Suppressor macrophage treated with lipopolysaccharide for 4 hours (primary cell): ENCODE data around the gene TMEM117.
"Not testable (repeated sequence)": the region's sequence is repeated elsewhere in the genome, so short reads cannot be mapped to it uniquely, and the experiment has no call there.

Experiments
- DNase-seq: peaks from one replicate; pipeline ENCODE4 v3.0.0-alpha.2; 2020

Gene TMEM117

DNA sequence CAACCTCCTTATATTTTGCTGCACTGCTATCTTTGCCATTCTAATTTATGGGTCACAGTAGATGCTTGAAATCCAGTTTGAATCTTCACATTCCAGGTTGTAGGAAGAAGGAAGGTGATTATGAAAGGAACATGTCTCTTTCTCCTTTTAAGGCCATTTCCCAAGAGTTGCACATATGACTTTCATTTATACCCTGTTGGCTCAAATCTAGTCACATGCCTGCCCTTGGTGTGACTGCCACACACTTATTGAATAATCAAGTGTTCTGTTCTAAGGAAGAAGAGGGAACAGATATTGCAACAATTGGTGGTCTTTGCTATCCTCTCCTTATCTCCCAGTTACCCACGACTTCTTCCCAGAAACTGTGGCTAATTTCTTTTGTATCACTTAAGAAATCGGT is 404.3 kb downstream of the TMEM117 start:
- no peak for DNase-seq

DNA sequence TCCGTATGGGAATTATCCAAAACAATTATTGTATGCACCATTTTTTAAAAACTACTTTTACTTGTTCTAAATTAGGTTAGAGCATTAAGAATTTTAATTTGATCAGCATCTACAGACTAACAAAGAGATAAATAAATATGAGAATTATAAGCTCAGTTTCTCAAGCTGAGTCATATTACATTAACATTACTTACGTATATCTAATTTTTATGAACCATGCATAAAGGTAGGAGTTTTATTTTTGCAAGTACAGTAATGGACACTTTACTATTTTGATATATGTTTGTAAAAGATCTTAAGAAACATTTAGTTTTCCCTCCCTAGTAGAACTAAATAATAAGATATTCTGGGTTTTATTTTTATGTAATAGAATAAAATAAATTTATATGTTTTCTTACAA is 410.1 kb downstream of the TMEM117 start:
- no peak for DNase-seq

DNA sequence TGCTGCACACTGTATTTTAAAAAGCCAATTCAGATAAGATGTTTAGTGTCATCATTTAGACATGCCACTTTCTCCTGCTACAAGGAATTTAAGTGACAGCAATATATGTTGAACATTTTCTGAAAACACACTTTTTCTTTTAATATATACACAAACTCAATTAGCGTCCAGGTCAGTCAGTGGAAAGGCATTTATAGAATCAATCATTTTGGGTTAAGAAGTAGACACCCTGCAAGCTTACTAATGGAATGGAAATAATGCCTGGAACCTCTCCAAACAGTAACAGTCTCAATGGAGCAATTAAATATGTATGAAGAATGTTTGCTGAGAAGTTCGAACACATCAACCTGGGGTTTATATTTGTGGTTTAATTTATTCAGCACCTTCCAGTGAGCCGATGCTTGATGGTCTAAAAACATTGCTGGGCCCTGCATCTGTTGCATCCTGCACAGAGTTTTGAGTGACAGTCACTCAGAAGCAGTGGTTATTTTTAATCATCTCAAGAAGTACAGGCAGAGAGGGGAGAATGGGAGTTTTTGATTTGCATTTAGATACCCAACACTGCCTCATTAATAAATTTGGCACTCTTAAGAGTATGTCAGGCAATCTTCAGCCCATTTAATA is 410.7 kb downstream of the TMEM117 start:
- no peak for DNase-seq

GRCh38 chr12:44247588-44247987 is 411.7 kb downstream of the TMEM117 start:
- no peak for DNase-seq

GRCh38 chr12:44248436-44248835 is 412.6 kb downstream of the TMEM117 start:
- DNase-seq, result no peak

GRCh38 chr12:44250440-44250839 is 414.6 kb downstream of the TMEM117 start:
- not testable (repeated sequence) for DNase-seq

DNA sequence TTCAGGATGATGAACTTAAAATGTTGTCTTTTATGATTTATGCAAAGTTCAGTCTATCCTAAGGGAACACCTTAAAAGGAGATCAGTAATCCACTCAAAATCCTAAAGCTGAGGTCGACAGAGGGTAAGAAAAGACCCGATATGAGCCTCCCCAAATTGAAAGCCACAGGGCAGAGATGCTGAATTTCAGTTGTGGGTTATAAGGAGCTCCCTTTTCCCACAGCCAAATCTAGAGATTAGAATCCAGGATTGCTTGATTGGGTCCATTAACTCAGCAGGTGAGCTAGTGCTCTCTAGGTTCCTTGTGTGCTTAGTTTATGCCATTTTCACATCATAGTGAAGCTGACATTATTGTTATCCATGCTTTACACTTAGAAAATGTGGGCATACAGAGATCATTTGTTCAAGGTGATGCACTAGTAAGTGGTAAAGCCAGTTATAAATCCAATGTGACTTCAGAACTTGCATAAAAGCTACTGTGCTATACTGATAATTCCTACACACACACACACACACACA is 417.5 kb downstream of the TMEM117 start:
- no peak for DNase-seq

GRCh38 chr12:44258246-44258645 is 422.4 kb downstream of the TMEM117 start:
- DNase-seq, result no peak

- no peak for DNase-seq
These were observed 424.0 kb downstream of the TMEM117 start for GRCh38 chr12:44259890-44260289.

- no peak for DNase-seq
These were observed 424.7 kb downstream of the TMEM117 start for GRCh38 chr12:44260581-44260980.

DNA sequence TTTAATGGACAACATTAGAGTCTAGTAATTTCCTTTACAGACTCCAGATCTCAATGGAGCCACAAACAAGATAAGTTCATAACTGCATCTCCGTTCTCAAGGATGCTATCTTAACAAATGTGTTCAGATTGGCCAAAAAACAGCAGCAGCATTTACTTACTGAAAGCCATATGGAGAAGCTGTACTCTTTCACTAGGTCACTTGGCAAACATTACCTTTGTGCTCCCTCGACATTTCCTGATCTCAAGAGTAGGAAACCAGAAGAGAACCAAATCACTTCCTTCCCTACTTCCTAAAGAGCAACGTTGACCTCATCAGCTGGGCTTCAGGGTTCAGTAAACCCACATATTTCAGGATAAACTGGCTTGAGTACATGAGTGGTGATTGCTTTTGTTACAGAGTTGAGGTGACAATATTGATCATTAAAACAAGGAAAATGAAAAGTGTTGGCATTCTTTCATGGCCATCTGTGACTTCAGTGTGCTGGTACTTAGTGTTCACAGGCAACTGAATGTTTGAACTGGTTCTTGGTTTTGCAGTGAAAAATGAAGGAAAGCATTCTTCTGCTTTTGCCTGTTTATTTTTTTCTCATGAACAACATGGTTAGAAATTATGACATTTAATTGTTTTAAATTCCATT is 449.6 kb downstream of the TMEM117 start:
- DNase-seq, result no peak

DNA sequence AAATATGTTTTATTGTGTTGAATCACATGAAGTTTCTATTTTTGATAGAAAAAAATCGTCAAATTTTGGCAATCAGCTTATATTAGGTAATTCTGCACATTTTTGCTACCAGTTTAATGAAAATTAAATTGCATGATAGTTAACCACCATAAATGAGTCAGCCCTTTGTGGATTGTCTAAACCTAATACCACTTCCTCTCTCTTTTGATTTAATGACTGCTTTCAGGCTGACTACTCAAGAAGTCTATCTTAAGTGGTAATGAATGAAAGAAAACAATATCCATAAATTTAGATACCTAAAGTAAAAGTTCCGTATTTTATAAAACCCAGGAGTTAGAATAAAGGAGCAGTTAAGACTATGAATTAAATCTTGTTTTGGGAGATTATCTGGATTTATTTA is 450.5 kb downstream of the TMEM117 start:
- DNase-seq, result no peak

DNA sequence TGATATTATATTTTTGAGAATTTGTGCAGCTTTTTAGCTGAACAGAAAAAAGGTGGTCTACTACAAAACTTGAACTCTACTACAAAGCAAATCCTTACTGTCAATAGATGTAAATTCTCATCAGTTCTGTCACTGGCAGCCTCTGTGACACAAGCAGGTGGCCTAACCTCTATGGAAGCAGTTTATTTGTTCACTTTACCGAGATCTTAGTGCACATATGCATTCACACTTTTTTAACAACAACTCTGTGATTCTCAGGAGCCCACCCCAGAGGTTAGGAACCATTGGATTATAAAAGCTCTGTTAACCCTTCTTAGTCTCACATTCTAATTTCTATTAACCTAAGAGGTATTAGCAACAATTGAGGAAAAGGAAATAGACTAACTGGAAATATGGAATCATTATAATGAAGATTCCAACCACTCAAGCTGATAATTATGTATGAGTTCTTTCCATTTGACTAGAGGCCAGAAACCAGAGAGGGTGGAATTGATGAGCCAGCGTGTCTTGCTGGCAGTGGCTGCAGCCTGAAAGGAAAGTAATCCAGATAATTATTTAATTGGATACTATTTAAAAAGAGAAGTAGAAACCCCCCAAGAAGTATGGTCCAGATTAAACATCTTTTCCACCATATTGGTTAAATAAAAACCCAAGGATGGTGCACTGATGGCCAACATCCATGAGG is 451.1 kb downstream of the TMEM117 start:
- DNase-seq, result no peak

GRCh38 chr12:44287545-44287944 is 451.7 kb downstream of the TMEM117 start:
- DNase-seq, result no peak

- no peak for DNase-seq
These were observed 458.8 kb downstream of the TMEM117 start for GRCh38 chr12:44294649-44295048.

DNA sequence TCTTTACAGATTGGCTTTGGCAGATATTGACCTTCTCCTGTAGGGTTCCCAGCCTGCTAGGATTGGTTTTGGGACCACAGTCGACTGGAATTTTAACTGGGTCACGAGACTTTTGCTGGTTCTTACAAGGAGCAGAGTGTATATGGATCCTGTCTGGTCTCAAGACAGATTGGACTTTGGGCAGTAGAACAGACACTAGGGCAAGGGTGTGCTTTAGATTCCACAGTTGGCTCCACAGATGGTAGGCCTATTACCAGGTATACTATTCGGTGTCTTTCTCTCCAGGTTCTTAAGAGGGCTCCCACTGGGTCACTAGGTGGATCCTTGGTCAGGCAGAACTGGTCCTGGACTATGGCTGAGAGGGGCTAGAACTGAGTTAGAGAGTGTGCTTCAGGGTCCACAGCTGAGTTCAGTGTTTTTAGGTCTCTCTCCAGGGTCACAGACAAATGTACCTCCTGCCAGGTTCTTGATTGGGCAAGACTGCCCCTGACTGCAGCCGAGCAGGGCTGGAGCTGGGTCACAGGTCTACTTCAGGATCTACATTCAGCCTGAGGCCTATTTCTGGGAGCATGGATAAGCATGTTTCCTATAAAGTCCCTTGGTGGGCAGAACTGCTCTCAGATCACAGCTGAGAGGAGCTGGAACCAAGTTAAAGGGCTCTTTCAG is 460.2 kb downstream of the TMEM117 start:
- no peak for DNase-seq

- DNase-seq, result no peak
These were observed 460.8 kb downstream of the TMEM117 start for GRCh38 chr12:44296624-44297197.

GRCh38 chr12:44299524-44299923 is 463.6 kb downstream of the TMEM117 start:
- DNase-seq, result no peak

GRCh38 chr12:44307506-44308168 is 471.8 kb downstream of the TMEM117 start:
- DNase-seq, result no peak

DNA sequence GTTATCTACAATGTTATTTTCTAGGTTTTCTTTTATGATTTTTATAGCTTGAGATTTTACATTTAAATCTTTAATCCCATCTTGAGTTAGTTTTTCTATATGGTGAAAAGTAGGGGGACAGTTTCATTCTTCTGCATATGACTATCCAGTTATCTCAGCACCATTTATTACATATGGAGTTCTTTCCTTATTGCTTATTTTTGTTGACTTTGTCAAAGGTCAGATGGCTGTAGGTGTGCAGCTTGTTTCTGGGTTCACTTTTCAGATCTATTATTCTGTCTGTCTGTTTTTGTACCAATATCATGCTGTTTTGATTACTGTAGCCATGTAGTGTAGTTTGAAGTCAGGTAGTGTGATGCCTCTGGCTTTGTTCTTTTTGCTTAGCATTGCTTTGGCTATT is 477.3 kb downstream of the TMEM117 start:
- DNase-seq, result no peak

DNA sequence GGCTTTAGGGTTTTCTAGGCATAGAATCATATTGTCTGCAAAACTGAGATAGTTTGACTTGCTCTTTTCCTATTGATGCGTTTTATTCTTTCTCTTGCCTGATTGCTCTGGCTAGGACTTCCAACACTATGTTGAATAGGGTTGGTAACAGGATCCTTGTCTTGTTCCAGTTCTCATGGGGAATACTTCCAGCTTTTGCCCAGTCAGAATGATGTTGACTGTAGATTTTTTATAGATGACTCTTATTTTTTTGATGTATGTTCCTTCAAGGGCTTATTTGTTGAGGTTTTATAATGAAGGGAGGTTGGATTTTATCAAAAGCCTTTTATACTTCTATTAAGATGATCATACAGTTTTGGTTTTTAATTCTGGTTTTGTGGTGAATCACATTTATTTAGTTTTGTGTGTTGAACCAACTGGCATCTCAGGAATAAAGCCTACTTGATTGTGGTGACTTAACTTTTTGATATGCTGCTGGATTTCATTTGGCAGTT is 478.2 kb downstream of the TMEM117 start:
- DNase-seq, result no peak

- DNase-seq, result no peak
These were observed 481.8 kb downstream of the TMEM117 start for GRCh38 chr12:44317651-44318126.
